ENCODE measurements around the gene HOXC9.

- TF ChIP-seq GATA3 (IDR thresholded peaks at IDR 0.05; ENCODE audit: low read depth, low read length) = no peak
- TF ChIP-seq GATA2 (IDR thresholded peaks at IDR 0.05; ENCODE audit: low read depth, low read length) = no peak
Measured at GRCh38 chr12:53999559-54000115, 324 bp upstream of the HOXC9 start.
